AG04450 (cell line): ENCODE results near the gene AIMP1. TPM values are rescaled to one million over a fixed set of nuclear protein-coding genes. Genes with fewer than 3 reads are reported as not detected.

Experiments used
- CTCF ChIA-PET: fragments of 300-600, 350-600 bp; formaldehyde crosslinking; extraction: SDS; loops from one replicate; lab custom pipeline; 2022; ENCODE audit warnings: antibody characterized with exemption, inconsistent platforms; lab: Charles Lee
- POLR2A ChIA-PET: fragments of 350-600 bp; formaldehyde crosslinking; extraction: SDS; loops from one replicate; lab custom pipeline; 2021; ENCODE audit warnings: antibody characterized with exemption, inconsistent platforms; lab: Yijun Ruan, JAX
- DNase-seq: peaks from one replicate; pipeline ENCODE4 v3.0.0-alpha.2; 2011; ENCODE audit warnings: low read depth, low spot score
- H3K27ac ChIP-seq: one replicate; pipeline ENCODE4 v1.5.1; 2012; ENCODE audit warnings: low read depth, low read length, control low read depth
- H3K27me3 ChIP-seq: one replicate; pipeline ENCODE4 v1.6.0; 2012; ENCODE audit warnings: low read length; ENCODE audit not compliant: control insufficient read depth, insufficient read depth
- H3K4me3 ChIP-seq: 2 replicates; pipeline ENCODE4 v1.5.1; 2011; ENCODE audit warnings: mild to moderate bottlenecking, low read depth, low read length, control low read depth
- H3K9me3 ChIP-seq: 2 replicates; pipeline ENCODE4 v1.5.1; 2012; ENCODE audit warnings: low read length; ENCODE audit not compliant: control insufficient read depth, insufficient read depth
- polyA plus RNA-seq: library from polyadenylated mRNA; depleted of rRNA; stranded (reverse); fragments of >200 nt; gene quantifications from 2 replicates; pipeline ENCODE4 v1.2.3, GENCODE V29; 2011
- TF ChIP-seq, protein P1 (sequence below): IDR thresholded peaks from 2 replicates; pipeline ENCODE4 v1.5.1; 2011; ENCODE audit warnings: low read depth, low read length, control low read depth, inconsistent platforms

Gene AIMP1
- polyA plus RNA-seq, 1 experiment: 52.9 TPM

DNA sequence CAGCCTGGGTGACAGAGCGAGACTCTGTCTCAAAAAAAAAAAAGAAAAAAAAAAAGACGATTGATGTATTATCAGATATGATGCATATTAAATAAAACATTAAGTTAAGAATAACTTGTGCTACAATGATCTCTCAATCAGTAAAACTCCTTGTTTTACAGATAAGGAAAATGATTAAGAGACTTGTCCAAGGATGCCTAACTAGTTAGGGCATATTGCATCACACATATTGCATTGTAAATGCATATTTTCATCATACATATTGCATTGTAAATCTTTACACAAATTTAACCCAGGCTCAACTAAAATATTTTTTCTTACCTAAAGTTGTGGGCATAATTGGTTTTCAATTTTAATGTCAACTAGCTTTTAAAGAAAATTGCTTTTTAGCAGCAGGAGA is 26.6 kb upstream of the AIMP1 start:
- DNase-seq: no peak
- Histone ChIP-seq H3K9me3 (no peaks in the 10 kb centered on the region), H3K27ac (no peak overlapping the region), H3K27me3 (no peaks in the 10 kb centered on the region), H3K4me3 (no peak overlapping the region)
- ChIA-PET CTCF (interaction anchor here (1.0 kb wide), 1 partner anchor 39 kb away, joined by 5 read pairs; no protein-coding TSS in a partner anchor), POLR2A (no interaction called here)
- TF ChIP-seq, protein P1, sequence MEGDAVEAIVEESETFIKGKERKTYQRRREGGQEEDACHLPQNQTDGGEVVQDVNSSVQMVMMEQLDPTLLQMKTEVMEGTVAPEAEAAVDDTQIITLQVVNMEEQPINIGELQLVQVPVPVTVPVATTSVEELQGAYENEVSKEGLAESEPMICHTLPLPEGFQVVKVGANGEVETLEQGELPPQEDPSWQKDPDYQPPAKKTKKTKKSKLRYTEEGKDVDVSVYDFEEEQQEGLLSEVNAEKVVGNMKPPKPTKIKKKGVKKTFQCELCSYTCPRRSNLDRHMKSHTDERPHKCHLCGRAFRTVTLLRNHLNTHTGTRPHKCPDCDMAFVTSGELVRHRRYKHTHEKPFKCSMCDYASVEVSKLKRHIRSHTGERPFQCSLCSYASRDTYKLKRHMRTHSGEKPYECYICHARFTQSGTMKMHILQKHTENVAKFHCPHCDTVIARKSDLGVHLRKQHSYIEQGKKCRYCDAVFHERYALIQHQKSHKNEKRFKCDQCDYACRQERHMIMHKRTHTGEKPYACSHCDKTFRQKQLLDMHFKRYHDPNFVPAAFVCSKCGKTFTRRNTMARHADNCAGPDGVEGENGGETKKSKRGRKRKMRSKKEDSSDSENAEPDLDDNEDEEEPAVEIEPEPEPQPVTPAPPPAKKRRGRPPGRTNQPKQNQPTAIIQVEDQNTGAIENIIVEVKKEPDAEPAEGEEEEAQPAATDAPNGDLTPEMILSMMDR: no peak

DNA sequence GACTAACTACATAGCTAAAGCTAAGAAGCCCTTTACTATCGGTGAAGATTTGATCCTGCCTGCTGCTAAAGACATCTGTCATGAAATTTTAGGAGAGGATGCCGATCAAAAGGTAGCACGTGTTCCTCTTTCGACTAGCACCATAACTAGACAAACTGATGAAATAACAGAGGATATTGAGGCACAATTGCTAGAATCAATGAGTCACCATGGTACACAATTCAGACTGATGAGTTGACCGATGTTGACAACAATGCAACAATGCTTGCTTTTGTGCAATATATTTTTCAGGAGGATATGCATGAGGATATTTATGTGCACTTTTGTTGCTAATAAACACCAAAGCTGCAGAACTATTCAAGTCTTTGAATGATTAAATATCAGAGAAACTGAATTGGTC is 24.7 kb upstream of the AIMP1 start:
- CTCF ChIA-PET: no interaction called here
- no peaks in the 10 kb centered on the region for H3K27me3 ChIP-seq
- H3K4me3 ChIP-seq: no peak overlapping the region
- TF ChIP-seq, protein P1: no peak
- no peak for DNase-seq
- no peak overlapping the region for H3K27ac ChIP-seq
- POLR2A ChIA-PET: no interaction called here
- no peaks in the 10 kb centered on the region for H3K9me3 ChIP-seq

DNA sequence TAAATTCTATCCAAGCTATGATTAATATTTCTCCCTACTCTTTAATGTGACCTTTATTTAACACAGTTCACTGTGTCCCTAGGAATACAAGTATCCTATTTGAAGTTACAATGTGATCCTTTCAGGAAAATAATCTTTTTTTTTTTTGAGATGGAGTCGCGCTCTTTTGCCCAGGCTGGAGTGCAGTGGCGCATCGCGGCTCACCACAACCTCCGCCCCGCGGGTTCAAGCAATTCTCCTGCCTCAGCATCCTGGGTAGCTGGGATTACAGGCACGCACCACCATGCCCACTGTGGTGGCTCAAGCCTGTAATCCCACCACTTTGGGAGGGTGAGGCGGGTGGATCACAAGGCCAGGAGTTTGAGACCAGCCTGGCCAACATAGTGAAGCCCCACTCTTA is 22.3 kb upstream of the AIMP1 start:
- no peaks in the 10 kb centered on the region for H3K27me3 ChIP-seq
- H3K27ac ChIP-seq: no peak overlapping the region
- TF ChIP-seq, protein P1: no peak
- ChIA-PET CTCF (no interaction called here), POLR2A (no interaction called here)
- no peak overlapping the region for H3K4me3 ChIP-seq
- DNase-seq: no peak
- no peaks in the 10 kb centered on the region for H3K9me3 ChIP-seq

DNA sequence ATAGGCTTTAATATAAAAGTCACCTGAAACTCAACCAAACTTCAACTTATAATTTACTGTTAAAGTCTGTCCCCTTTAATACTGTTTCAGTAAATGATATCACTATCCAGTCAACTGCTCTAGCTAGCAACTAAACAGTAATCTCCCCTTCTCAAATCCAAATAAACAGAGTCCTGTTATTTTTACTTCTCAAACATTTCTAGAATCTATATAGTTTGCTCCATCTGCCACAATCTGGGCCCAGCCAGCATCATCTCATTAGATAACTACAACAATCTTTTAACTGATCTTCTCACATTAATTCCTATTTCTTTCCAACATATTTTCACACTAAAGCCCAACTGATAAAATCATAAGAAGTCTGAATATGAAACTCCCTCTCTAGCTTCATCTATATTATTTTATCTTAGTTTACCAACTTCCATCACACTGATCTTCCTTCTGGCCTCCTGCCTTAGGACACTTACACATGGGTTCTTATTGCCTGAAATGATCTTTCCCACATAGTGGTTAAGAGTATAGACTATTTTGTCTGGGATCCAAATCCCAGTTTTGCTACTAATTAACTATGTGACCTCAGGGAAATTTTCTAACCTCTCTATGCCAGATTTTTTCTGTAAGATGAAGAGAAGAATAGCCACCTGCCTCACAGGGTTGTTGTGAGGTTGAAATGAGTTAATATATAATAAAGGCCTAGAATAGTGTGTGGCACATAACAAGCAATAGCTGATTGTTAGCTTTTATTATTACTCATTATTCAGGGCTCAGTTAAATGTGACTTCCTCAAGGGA is 18.9 kb upstream of the AIMP1 start:
- ChIA-PET POLR2A (interaction anchor here (0.6 to 0.7 kb wide), 2 partner anchors 11 to 14 kb away, joined by 3 to 4 read pairs; no protein-coding TSS in a partner anchor), CTCF (interaction anchor here (1.0 kb wide), 1 partner anchor 31 kb away, joined by 3 read pairs; no protein-coding TSS in a partner anchor)
- no peaks in the 10 kb centered on the region for H3K27me3 ChIP-seq
- no peak for DNase-seq
- H3K9me3 ChIP-seq: no peaks in the 10 kb centered on the region
- H3K4me3 ChIP-seq: no peak overlapping the region
- TF ChIP-seq, protein P1: no peak
- no peak overlapping the region for H3K27ac ChIP-seq

DNA sequence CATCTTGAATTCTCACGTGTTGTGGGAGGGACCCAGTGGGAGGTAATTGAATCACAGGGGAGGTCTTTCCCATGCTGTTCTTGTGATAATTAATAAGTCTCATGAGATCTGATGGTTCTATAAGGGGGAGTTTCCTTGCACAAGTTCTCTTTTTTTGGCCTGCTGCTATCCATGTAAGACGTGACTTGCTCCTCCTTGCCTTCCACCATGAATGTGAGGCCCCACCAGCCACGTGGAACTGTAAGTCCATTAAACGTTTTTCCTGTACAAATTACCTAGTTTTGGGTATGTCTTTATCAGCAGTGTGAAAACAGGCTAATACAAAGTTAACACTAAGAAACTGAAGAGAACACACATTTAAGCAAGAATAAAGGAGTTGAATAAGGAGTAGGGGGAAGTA is 16.4 kb upstream of the AIMP1 start:
- no peak overlapping the region for H3K4me3 ChIP-seq
- DNase-seq: no peak
- TF ChIP-seq, protein P1: no peak
- H3K9me3 ChIP-seq: no peaks in the 10 kb centered on the region
- H3K27me3 ChIP-seq: no peaks in the 10 kb centered on the region
- ChIA-PET CTCF (no interaction called here), POLR2A (no interaction called here)
- no peak overlapping the region for H3K27ac ChIP-seq
